HG02678 (cell line): ENCODE data around the gene ISX.
"Not testable (repeated sequence)": the region's sequence is repeated elsewhere in the genome, so short reads cannot be mapped to it uniquely, and the experiment has no call there.

Experiments used
- ATAC-seq: cut with Tn5 transposase; IDR thresholded peaks from one replicate; pipeline ENCODE4 v1.9.1; 2021; ENCODE audit warnings: mild to moderate bottlenecking, moderate library complexity; ENCODE audit not compliant: unreplicated experiment

The ISX gene

DNA sequence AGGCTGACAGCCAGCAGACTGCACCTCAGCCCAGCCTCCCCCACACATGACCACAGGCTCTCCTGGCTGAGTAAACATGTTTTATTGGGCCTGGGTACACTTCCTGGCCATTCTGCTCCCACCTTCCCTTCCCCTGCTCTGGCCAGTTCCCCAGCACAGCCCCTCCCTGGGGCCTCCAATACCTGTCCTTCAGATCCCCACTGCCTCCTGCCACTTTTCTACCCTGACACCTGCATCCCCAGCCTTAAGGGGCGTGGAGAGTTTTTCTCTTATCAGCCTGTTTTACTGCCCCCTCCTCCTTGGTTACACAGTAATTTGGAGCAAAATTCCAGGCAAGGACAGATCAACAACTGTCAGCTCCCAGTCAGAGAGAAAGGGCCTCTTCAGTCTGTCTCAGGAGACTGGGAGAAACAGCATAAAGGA lies at the start of gene ISX:
ISX (plus strand) TSS at position 363 of the 423 bp plus-strand sequence. CDS start 930 bp downstream, outside the sequence.
- ATAC-seq = no peak

DNA sequence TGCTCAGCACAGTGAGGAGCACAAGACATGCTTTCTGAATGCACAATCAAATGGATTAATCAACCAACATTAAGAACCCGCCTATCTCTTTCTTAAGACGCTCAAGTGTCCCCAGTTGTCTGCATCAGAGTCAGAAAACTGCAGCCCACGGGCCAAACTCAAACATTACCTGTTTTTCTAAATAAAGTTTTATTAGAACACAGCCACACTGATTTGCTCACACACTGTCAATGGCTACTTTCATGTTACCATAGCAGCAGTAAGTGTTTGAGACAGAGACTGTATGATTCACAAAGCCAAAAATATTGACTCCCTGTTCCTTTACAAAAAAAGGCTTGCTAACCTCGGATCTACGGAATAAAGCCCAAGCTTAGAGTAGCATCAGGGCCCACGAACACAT lies 49.0 kb upstream of the ISX start:
- ATAC-seq = no peak

DNA sequence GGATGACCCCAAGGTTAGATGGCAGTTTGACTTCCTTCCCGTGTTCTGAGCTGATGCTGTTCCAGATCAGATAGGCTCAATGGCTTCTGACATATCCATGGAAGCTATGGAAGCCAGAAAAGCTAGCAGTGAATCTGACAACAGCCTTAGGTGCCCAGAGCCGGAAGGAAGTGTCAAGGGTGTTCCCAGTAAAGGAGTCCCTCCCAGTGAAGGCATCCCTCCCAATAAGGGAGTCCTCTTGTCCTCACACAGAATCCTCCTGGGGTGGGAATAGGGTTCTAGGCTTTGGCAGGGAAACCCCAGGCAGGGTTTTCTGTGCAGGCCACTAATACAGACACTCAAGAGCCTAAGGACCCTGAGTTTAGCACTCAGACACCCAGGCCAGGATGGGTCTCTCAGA lies 47.0 kb upstream of the ISX start:
- ATAC-seq = no peak

DNA sequence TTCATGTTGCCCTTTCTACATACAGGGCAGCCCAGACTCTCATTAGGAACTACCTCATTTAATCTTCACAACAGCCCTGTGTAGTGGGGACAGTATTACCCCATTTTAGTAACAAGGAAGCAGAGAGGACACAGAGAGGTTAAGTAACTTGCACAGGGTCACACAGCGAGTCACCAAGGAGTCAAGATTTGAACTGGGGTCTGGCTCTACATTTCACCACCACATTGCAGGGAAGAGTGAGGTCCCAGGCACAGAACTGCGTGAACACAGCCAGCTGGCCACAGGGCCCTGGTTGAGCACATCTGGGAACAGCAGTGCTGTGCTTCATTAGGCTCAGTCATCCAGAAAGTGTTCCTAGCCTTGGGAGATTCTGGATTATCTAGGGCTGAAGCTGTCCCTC lies 45.4 kb upstream of the ISX start:
- ATAC-seq = no peak

DNA sequence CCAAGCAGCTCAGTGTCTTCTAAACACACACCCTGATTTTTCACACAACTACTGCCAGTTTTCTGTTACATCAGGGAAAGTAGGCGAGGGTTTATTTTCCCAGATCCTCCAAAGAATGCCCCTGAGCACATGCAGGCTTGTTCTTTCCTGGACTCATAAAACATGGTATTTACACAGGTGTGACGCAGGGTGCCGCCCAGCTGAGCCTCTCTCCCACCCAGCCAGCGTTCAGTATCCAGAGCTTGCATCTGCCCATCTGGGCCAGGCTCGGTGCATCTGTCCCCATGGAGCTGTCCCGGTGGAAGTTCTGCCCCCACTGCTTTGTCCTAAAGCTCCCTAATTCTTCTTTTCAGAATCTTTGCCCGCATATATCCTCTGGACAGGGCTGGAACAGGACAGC lies 44.8 kb upstream of the ISX start:
- ATAC-seq = no peak

DNA sequence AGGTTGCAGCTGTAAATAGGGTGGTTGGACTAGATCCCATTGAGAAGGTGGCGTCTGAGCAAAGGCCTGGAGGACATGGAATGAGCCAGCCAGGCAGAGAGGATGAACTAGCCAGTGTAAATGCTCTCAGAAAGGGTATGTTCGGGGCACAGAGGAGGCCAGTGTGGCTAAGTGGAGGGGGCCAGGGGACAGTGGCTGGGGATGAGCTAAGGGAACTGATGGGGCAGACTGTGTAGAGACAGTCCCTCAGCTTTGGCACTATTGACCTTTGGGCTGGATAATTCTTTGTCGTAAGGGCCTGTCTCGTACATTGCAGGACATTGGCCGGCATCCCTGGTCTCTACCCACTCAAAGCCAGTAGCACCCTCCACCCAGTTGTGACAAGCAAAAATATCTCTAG lies 43.7 kb upstream of the ISX start:
- ATAC-seq = no peak

DNA sequence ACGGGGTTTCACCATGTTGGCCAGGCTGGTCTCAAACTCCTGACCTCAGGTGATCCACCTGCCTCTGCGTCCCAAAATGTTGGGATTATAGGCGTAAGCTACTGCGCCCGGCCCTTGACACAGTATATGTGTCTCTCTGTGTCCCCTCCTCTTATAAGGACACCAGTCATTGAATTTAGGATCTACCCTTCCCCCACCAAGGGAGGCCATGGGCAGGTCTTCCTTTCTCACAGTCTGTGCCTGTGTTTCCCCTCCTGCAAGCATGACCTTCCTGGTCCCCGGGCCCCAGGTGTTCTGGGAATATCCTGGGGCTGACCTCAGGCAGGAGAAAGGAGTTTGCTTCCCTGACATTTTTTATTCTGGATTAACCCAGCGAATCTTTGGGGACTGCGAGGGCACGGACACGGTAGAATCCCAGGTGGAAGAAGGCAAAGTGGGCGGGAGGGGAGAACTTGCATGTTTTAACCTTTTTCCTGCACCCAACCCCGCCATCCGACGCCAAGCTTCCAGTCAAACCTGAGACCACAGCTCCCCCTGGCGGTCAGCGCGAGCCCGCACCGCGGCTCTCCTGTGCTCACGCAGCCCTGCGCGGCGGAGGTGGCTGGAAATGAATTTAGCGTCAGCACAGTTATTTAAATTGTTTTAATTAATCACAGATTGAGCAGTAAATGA lies 42.1 kb upstream of the ISX start:
- no peak for ATAC-seq

DNA sequence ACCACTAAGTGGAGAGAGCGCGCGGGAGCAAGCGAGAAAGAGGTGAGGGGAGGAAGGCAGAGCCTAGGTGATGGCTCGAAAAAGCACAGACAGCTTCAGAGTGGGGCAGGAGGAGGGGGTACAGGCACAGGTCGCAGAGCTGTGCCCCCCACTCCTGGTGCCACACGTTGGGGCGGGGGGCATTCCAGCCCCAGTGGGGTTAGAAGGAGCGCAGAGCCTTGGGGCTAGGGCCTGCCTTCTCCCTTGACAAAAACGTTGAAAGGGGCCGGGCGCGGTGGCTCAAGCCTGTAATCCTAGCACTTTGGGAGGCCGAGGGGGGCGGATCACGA lies 41.6 kb upstream of the ISX start:
- ATAC-seq = no peak

DNA sequence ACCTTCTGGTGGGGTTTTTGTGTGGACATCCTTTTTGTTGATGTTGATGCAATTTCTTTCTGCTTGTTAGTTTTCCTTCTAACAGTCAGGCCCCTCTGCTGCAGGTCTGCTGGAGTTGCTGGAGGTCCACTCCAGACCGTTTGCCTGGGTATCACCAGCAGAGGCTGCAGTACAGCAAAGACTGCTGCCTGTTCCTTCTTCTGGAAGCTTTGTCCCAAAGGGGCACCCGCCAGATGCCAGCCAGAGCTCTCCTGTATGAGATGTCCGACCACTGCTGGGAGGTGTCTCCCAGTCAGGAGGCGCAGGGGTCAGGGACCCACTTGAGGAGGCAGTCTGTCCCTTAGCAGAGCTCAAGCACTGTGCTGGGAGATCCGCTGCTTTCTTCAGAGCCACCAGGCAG lies 35.8 kb upstream of the ISX start:
- ATAC-seq = not testable (repeated sequence)

DNA sequence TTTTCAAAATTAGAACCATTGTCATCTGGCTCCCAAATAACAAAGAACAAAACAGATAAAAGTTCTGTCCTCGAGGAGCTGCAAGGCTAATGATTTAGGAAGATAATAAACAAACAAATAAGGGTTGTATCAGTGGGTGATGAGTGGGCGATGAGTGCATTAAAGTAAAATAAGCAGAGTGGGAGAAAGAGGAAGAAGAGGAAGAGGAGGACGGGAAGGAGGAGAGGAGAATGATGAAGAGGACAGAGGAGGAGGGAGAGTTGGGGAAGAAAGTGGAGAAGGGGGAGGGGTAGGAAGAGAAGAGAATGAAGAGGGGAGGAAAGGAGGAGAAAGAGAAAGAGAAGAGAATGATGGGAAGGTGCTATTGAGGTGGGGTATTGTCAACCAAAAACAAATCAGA lies 33.4 kb upstream of the ISX start:
- no peak for ATAC-seq

DNA sequence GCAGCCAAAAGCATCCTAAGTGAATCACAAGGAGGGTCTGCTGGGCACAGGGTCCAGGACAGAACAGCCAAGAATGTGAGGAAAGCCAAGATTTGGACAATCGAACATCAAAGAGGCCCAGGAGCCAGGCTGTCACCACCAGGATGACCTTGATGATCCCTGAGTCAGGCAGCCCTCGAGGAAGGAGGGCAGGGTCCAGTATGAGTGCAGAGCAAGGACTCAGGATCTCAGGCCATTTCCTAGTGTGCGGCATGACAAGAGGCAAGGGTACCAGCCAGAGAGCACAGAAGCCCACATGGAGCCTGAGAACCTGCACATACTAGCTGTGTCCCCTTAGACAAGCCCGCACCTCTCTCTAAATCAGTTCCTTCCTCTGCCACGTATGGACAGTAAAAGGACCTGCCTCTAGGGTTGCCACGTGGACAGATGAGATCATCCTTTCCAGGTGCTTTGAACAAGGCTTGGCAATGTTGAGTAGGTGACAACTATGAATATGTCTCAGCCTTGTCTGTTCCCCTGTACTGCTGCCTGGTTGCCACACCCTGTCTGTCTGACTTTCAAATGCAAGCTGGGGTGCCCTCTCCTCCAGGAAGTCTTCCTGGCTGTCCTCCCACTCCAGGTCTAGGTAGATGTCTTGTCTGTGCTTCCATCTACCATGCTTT lies 32.2 kb upstream of the ISX start:
- no peak for ATAC-seq

DNA sequence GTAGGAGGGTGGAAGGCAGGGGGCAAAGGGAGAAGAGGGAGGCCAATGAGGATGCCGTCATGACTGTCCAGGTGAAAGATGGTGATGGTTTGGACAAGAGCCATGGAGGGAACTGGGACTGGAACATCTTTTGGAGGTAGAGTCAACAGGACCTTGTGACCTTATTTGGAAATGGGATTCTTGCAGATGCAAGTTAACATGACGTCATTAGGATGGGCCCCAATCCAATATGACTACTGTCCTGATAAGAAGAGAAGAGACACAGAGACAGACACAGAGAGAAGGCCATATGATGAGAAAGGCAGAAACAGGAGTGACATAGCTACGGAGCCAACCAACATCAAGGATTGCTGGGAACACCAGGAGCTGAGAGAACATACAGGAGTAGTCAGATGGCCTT lies 31.0 kb upstream of the ISX start:
- ATAC-seq = no peak

DNA sequence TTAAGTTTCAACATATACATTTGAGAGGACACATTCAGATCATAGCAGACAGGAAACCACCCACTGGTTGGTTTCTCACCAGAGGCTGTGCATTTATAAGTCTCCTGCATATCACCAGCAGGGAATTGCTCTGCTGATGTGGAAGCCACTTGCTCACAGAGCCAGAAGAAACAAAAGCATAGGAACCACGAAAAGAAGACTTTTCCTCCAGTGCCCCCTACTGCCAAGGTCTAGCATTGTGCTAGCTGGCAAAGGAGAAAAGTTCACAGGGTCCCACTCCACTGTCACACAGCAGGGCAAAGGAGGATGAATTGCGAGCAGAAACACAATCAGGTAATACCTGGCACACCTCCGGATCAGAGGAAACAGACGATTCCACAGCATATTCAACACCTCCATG lies 28.9 kb upstream of the ISX start:
- no peak for ATAC-seq

DNA sequence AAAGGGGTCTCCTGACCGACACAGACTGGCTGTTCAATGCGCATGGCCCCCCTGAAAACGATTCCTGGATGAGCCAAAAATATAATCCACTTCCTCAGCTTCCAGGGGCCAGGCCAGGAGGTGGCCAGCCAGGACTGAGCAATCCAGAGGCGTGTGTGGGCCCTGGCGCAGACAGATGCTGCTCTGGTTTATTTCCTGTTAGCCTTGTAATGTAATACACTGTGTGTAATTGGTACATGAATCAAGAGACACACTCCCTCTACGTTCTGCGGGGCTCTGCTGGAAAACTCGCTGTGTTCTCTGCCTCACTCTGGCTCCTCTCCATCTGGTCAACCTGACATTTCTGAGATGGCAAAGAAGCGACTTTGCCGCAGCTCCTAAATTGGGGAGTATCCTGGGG lies 26.3 kb upstream of the ISX start:
- ATAC-seq = no peak

DNA sequence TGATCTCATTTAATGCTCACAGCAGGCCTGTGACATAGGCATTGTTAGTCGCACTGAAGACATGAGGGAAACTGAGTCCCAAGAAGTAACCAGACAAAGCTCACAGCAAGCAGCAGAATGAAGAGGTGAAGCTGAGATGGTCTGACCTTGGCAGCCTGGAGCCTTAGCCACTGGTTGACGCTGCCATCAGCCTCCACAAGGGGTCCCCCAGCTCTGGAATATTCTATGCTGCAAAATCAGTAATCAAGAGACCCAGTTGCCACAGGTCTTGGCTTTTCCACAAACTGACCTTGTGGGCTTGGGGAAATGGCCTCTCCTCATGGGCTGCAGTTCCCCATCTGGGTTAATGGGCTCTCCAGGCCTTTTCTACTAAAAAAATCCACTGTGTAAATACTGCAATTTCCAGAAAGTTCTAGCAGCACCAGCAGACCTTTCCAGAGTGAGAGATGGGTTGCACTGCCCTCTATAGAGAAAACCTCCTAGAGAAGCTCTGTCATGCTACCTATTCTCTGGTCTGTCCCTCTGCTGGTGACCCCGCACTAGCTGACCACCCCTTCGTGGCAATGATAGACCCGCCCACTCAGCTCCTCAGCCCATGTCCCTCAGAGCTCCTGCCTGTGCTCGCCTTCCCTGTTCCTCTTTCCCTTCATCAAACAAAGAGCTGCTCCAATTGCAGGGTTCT lies 22.6 kb upstream of the ISX start:
- ATAC-seq = no peak

DNA sequence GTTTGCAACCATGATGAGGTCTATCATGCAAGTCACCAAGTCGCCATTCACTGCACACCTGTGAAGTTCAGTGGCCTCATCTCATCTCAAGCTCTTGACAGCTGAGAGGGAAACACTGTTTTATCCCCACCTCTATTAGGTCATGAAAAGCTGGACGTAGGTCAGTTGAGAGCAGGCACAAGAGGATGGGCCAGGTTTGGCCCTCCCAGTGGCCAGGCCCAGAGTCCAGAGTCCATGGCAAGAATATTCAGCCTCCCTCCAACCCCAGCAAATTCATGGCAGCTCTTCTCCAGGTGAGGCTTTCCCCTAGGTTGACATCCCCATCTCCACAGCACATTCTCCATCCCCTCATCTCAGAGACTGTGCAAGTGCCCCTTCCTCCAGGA lies 22.0 kb upstream of the ISX start:
- ATAC-seq = no peak

DNA sequence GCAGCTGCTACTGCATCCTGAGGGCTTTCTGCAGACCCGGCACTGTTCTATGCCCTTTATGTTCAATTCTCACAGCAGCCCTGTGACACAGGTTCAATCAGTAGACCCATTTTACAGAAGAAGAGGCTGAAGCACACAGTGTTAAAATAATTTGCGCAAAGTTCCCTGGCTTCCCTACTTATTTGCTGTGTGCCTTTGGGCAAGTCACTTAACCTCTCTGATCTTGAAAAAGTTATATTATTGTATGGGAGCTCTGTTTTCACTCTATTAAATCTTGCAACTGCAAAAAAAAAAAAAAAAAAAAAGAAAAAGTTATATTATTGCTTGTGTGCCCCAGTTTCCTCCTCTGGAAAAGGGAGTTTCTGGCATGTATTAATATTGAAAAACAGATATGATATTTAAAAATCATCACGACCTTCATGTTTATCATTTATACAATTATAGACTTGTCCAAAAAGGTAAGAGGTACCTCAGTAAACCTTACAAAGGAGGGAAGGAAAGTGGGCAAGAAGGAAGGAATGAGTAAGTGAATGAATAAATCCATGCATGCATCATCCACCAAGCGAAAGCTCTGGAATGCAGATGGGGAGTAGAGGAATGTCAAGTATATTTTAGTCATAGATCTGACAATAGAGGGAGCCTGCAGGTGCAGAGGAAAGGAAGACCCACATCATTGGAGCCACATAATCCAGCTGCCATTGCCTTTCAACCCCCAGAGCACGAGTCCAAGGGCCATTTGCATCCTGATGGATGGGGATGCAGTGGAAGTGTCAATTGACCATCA lies 21.2 kb upstream of the ISX start:
- ATAC-seq = no peak

DNA sequence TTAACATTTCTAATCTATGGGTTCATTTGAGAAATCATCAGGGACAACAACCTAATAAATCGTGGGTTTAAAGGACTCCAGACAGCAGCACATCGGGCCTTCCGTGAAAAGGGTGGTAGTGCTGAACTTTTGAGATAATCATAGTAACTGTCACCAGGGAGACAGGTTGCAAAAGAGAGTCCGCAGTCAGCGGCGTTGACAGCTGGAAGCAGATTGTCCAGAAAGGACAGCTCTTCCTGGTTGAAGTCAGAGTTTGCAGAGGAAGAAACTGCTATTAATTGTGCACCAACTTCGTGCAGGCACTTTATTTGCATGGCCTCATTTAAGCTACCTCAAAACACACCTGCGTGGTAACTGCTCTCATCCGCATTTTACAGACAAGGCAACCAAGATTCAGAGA lies 20.5 kb upstream of the ISX start:
- ATAC-seq = no peak

DNA sequence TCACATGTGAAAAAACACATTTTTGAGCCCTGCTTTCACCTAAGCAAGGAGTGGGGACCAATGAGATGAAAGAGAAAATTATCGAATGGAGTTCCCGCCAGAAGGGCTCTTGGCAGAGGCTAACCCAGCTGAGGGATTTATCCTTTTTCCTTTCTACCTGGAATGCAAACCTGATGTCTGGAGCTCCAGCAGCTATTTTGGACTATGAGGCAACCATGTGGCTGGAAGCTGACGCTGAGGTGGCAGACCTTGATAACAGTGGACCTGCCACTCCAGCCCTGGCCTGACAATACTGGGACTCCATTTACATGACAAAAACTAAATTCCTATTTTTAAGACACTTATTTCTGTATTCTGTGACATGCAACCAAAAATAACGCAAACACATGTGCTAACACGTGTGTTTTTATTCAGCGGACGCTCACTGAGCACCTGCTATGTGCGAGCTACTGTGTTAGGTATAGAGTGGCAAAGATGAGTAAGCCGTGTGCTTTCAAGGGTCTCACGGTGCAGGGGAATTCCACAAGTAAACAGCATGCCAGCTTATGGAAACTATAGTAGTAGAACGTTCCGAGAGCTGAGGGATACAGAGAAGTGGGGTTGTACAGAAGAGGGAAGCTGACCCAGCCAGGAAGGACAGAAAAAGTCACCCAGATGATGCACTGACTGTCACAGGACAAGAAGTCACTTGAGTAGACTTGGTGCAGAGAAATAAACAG lies 19.1 kb upstream of the ISX start:
- no peak for ATAC-seq

DNA sequence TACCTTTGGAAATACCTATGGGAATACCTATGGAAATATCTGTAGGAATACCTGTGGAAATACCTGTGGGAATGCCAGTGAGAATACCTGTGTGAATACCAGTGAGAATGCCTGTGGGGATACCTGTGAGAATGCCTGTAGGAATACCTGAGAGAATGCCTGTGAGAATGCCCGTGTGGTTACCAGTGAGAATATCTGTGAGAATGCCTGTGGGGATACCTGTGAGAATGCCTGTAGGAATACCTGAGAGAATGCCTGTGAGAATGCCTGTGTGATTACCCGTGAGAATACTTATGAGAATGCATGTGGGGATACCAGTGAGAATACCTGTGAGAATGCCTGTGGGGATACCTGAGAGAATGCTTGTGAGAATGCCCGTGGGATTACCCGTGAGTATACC lies 15.9 kb upstream of the ISX start:
- ATAC-seq = not testable (repeated sequence)

DNA sequence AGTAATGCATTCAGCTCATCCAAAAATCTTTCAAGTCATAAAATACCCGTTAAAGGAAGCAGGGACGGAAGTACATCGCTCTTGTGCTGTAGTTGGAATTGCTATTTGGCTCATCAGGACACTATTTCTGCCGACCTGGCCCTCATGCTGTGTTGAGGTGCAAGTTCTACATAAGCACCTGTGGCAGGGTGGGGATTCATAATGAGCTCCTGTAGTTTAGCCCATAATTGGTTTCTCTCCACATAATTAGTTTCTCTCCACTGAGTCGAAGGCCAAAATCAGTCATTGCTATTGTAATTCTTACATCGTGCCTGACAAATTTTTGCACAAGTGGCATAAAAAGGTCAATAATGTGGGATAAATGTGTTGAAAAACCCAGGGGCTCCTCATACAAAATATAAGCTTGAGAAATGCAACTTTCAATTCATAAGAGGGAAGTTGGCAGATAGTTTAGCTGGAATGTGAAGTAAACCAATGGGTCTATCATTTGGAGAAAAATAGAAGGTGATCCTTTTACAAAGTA lies 14.9 kb upstream of the ISX start:
- ATAC-seq = no peak
